DMS53 treated with DMSO at 0.1 percent for 48 hours (cell line): ENCODE measurements around the gene TRAF3IP3.

ENCODE experiments used
- DNase-seq: peaks from one replicate; lab custom pipeline; 2025; ENCODE audit not compliant: unreplicated experiment; lab: John Stamatoyannopoulos, UW

TRAF3IP3 gene

GRCh38 chr1:209755926-209756614 is at the start of gene TRAF3IP3:
Gene TRAF3IP3 (plus strand): TSS chr1:209756053. CDS start chr1:209760040, 3,987 bp downstream.
- DNase-seq = no peak

GRCh38 chr1:209706622-209707021 is 49.2 kb upstream of the TRAF3IP3 start:
- no peak for DNase-seq

GRCh38 chr1:209707308-209707707 is 48.5 kb upstream of the TRAF3IP3 start:
- no peak for DNase-seq

GRCh38 chr1:209708297-209708696 is 47.6 kb upstream of the TRAF3IP3 start:
- DNase-seq = no peak

- DNase-seq = no peak
Measured at GRCh38 chr1:209710093-209710492, 45.8 kb upstream of the TRAF3IP3 start.

GRCh38 chr1:209710847-209711246 is 45.0 kb upstream of the TRAF3IP3 start:
- peak; percentile 11 for DNase-seq

- DNase-seq = no peak
Measured at GRCh38 chr1:209714338-209714737, 41.5 kb upstream of the TRAF3IP3 start.

GRCh38 chr1:209715314-209715713 is 40.5 kb upstream of the TRAF3IP3 start:
- DNase-seq = no peak

GRCh38 chr1:209717818-209718217 is 38.0 kb upstream of the TRAF3IP3 start:
- no peak for DNase-seq

GRCh38 chr1:209720326-209720725 is 35.5 kb upstream of the TRAF3IP3 start:
- no peak for DNase-seq

GRCh38 chr1:209720826-209721225 is 35.0 kb upstream of the TRAF3IP3 start:
- DNase-seq = no peak

GRCh38 chr1:209721323-209721722 is 34.5 kb upstream of the TRAF3IP3 start:
- no peak for DNase-seq

- DNase-seq = no peak
Measured at GRCh38 chr1:209723265-209723664, 32.6 kb upstream of the TRAF3IP3 start.

GRCh38 chr1:209723756-209724693 is 31.8 kb upstream of the TRAF3IP3 start:
- DNase-seq = no peak

- DNase-seq = no peak
Measured at GRCh38 chr1:209727286-209727685, 28.6 kb upstream of the TRAF3IP3 start.

GRCh38 chr1:209727785-209728184 is 28.1 kb upstream of the TRAF3IP3 start:
- DNase-seq = no peak

- DNase-seq = no peak
Measured at GRCh38 chr1:209728466-209728865, 27.4 kb upstream of the TRAF3IP3 start.

- no peak for DNase-seq
Measured at GRCh38 chr1:209729436-209729835, 26.4 kb upstream of the TRAF3IP3 start.

- no peak for DNase-seq
Measured at GRCh38 chr1:209732725-209733124, 23.1 kb upstream of the TRAF3IP3 start.

GRCh38 chr1:209733409-209734192 is 22.3 kb upstream of the TRAF3IP3 start:
- DNase-seq = no peak

GRCh38 chr1:209736490-209737117 is 19.2 kb upstream of the TRAF3IP3 start:
- no peak for DNase-seq
